HG03039 (cell line): ENCODE results near the gene SRD5A1.

ENCODE experiments used
- ATAC-seq: cut with Tn5 transposase; IDR thresholded peaks from one replicate; pipeline ENCODE4 v1.9.1; 2021; ENCODE audit warnings: mild to moderate bottlenecking, moderate library complexity; ENCODE audit not compliant: unreplicated experiment

Gene SRD5A1

GRCh38 chr5:6604341-6604740 is 28.9 kb upstream of the SRD5A1 start:
- no peak for ATAC-seq

GRCh38 chr5:6604946-6605345 is 28.3 kb upstream of the SRD5A1 start:
- no peak for ATAC-seq

DNA sequence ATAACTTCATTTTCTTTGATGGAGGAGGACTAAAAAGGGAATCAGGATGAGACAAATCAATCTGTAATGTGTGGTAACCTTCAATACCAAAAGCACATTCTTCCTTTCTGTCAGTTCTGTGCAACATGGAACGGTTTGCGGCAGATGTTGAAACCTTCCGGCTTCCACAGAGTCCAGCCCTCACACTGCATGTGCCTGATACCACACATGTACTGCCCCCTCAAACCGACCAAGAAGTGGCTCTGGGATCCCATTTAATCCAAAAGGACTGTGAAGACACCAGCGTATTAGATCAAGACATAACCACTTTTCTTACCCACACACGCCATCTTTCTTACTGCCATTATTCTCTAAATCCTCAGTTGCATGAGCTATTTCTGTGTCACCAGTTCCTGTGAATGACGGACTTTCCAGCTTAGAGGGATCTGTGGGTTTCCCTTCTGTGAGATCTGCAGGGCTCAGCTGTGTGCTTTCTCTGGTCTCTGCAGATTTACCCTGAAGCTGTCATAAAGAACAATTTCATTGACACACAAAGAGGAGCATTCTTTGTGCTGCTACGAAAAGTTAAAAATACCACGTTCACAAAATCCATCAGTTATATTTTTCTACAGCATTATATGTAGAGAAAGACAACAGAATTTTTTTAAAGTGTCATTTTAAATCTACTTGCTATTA is 26.2 kb upstream of the SRD5A1 start:
- ATAC-seq = no peak

DNA sequence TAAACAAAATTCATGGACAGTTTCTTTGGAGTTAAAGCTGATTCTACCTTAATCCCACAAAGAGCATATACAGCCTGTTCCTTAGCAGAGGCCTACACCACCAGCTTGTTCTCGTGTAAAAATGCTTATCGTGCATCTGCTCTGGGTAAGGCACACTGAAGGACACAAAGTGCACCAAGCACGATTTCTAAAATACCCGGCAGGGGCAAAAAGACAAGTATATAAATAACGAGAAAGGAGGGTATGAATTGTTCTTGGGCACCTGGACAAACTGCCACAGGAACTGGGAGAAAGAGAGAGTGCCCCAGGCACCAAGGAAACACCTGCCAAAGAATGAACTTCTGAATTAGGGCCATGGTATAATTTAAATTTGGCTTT is 25.7 kb upstream of the SRD5A1 start:
- no peak for ATAC-seq

- no peak for ATAC-seq
Observed at GRCh38 chr5:6608016-6608415, 25.2 kb upstream of the SRD5A1 start.

DNA sequence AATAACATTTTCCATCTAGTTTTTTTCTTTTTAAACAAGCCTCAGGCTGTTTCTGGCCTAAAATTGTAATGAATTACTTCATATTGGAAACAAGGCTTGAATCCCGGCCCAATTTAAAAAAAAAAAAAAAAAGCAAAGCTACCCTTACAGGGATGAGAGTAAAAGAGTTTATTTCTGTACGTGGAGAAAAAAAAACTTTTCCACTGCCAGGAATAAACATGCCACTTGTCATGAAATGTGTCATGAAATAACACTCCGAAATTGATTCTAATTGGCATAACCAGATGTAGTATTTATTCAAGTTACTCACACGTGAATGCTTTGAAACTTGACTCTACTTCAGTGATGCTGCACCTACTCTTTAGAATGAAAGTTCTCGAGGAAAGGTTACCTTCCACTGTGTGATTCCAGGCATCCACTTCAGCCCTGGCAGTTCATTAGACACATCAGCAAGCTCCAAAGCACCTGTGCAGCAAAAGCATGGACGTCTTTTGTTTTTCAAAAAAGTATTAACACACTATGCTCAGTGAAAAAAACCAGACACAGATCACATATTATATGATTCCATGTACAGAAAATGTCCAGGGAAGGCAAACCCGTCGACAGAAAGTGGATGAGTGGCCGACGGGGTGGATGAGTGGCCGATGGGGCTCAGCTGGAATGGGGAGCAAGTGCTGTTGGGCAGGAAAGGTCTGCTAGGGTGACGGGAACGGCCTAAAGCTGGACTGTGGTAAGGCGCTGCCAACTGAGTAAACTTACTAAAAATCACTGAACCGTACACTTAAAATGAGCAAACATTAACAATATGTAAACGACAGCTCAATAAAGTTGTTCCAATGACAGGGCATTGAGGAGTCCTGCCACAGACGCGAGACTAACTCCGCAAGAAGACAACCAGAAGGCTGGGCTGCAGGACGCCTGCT is 21.6 kb upstream of the SRD5A1 start:
- ATAC-seq = no peak

- ATAC-seq = no peak
Observed at GRCh38 chr5:6615034-6615815, 18.0 kb upstream of the SRD5A1 start.

GRCh38 chr5:6616632-6617031 is 16.6 kb upstream of the SRD5A1 start:
- no peak for ATAC-seq

DNA sequence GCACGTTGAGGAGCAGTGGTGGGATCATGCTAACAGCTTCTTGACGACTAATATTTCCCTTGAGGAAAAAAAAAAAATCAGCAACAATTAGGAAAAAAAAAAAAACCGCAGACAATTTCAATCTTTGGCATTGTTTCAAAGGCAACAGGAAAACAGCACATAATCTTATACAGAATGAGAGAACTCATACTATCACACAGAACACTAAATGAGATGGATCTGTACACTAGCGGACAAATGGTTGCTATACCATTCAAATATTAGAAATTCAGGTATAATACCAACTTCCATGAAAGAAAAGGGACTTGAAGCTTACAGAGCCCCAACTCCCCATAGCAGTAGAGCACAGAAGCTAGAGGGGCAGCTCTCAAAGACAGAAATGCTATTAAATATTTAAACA is 10.0 kb upstream of the SRD5A1 start:
- no peak for ATAC-seq

DNA sequence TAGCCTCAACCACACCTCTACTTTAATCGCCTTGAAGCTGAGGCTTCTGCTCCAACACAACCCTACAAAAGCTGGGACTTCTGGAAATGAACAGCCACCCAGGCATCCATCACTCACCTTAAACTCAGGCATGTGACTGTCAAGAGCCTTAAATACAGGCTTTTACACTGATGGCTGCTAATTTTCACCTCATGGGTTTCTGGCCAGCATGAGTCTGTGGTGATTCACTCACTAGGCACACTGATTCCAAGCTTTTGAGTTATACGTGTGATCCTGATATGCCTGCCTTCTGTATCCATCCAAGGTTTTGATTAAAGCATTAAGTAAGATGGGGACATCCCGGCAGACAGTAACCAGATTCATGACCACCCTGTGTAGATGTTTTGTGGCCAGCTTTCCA is 9.3 kb upstream of the SRD5A1 start:
- no peak for ATAC-seq

GRCh38 chr5:6626508-6626907 is 6.7 kb upstream of the SRD5A1 start:
- no peak for ATAC-seq

- no peak for ATAC-seq
Observed at GRCh38 chr5:6631441-6631840, 1.8 kb upstream of the SRD5A1 start.

DNA sequence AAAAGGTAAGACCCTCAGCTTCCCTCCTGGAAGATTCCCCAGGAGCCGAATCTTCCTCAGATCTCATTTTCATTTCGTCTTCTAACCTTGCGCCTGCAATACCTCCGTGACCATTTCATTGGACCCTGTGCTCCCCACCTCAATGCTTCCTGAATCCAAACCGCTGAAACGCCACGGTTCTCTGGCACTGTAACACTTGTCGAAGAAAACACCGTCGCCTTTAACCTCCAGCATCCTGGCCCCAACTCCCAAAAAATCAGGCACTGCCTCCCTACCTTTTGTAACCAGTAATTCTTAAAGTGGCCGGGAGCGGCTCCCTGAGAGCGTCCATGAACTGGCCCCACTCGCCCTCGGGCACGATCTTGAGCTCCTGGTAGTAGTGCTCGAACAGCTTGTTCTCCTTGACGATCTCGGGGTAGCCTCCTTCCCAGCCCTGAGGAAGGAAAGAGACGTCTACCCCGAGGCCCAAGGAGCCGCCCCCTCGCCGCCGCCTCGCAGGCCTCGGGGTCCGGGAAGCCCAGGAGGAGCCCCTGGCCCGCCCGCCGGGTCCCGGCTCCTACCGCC is 834 bp upstream of the SRD5A1 start:
- ATAC-seq = peak; percentile 18

GRCh38 chr5:6633469-6634245 is 417 bp downstream of the SRD5A1 start:
- peak; percentile 38 for ATAC-seq

- no peak for ATAC-seq
Observed at GRCh38 chr5:6634306-6634705, 1.1 kb downstream of the SRD5A1 start.

DNA sequence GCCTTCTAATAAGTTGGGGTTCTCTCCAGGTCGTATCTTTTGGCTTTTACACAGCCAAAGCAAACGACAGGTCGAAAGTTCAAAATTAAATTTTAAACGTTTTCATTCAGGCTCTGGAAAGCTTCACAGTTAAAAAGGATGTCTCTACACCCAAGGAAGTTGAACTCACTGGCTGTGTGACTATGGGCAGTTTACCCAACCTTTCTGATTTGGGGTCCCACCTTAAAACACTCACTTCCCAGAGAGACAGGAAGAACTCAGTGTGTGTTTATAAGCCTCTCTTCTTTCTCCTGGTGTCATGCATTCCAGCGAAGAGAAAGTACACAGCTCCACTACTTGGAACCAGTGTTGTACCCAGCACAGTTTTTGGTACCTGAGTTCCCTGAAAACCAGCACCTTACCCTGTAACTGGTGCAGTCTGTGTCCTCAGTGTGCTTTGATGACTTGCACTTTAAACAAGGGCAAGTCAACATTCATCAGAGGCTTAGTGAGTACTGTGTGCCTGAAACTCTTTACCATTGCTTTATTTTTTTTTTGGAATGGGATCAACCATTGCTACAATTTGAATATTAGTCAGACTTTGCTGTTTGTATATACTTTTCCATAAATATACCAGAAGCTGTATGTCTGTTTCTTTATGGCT is 1.7 kb downstream of the SRD5A1 start:
- ATAC-seq = no peak

DNA sequence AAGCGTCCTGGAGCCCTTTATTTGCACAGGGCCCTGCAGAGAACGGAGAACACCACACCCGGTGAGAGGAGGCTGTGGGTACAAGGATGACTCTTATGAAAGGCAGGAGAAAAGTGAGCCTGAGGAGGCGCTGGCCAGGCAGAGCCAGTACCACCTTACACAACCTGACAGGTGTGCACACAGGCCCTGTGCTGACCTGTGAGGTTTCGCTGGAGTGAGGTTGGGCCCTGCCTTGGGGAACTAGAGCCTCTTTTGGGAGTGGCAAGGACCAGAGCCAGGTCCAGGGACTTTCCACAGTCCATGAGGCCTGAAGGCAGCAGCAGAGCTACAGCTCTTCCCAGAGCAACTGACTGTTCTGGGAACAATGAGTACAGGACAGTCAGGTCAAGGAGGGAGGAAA is 3.1 kb downstream of the SRD5A1 start:
- no peak for ATAC-seq

- no peak for ATAC-seq
Observed at GRCh38 chr5:6637022-6637421, 3.8 kb downstream of the SRD5A1 start.

- no peak for ATAC-seq
Observed at GRCh38 chr5:6637590-6637989, 4.3 kb downstream of the SRD5A1 start.

- no peak for ATAC-seq
Observed at GRCh38 chr5:6638236-6638635, 5.0 kb downstream of the SRD5A1 start.
